Uterus (tissue), 4 donors: ENCODE measurements around the gene CLOCK. TPM values are rescaled to one million over a fixed set of nuclear protein-coding genes. Genes with fewer than 3 reads are reported as not detected.

ENCODE experiments used
- DNase-seq, 2 donors: peaks; one replicate each; pipeline ENCODE4 v3.0.0-alpha.2; 2019 to 2020
- H3K27ac ChIP-seq, 2 donors: fragments of 200-600 bp; sonication (generic); 1 replicate in 1 of 2; 2 replicates in 1 of 2; pipeline ENCODE4 v1.5.1; 2016 to 2018
- H3K27me3 ChIP-seq, 2 donors: fragments of 200-600 bp; sonication (generic); one replicate each; pipeline ENCODE4 v1.5.1; 2018 to 2019; ENCODE audit warnings: control low read depth in 1 of 2
- H3K36me3 ChIP-seq, 2 donors: fragments of 200-600 bp; sonication (generic); one replicate each; pipeline ENCODE4 v1.5.1; 2019; ENCODE audit warnings: control low read depth in 1 of 2
- H3K4me1 ChIP-seq, 2 donors: fragments of 200-600 bp; sonication (generic); one replicate each; pipeline ENCODE4 v1.5.1; 2018 to 2019; ENCODE audit warnings: control low read depth in 1 of 2
- H3K4me3 ChIP-seq, 2 donors: fragments of 200-600 bp; sonication (generic); 1 replicate in 1 of 2; 2 replicates in 1 of 2; pipeline ENCODE4 v1.5.1; 2018 to 2019; ENCODE audit warnings: mild to moderate bottlenecking in 1 of 2
- H3K9me3 ChIP-seq, 2 donors: fragments of 200-600 bp; sonication (generic); one replicate each; pipeline ENCODE4 v1.5.1; 2019; ENCODE audit warnings: control low read depth in 1 of 2
- CTCF ChIP-seq, 4 experiments: fragments of 200-600 bp in 2 of 4; fragments of 450-650 bp in 2 of 4; sonication (generic) in 2 of 4; IDR thresholded peaks; one replicate each; pipeline ENCODE4 v1.5.1; 2016 to 2019; ENCODE audit warnings: antibody characterized with exemption in 4 of 4, mild to moderate bottlenecking in 2 of 4, moderate library complexity in 1 of 4
- POLR2A ChIP-seq, 2 donors: fragments of 450-650 bp; IDR thresholded peaks; one replicate each; pipeline ENCODE4 v1.6.1; 2016; ENCODE audit warnings: antibody characterized with exemption in 2 of 2, mild to moderate bottlenecking in 1 of 2, moderate library complexity in 1 of 2
- intact Hi-C: fragments of 100-400 bp; cut with DNase I; formaldehyde crosslinking; loops from one replicate; pipeline ENCODE4 v1.15.1; 2023; ENCODE audit warnings: low total_unique reads
- total RNA-seq, 4 donors: library from RNA; depleted of rRNA in 3 of 4; stranded (reverse); fragments of >200 nt in 3 of 4; gene quantifications; one replicate each; pipeline versions ENCODE4 v1.1.0 to v1.2.4, GENCODE V29; 2014 to 2023
- donor health status: DM: yes; HTN: yes; CAD: no.

CLOCK gene
- total RNA-seq, 4 donors from 2014 or later, result 13.3 to 60.3 (median 29.1) TPM

- H3K27ac ChIP-seq, result no peak overlapping the region
- intact Hi-C loops, result no loop called here
- no peak overlapping the region for H3K4me3 ChIP-seq
- DNase-seq, result no peak
- no peaks in the 10 kb centered on the region for H3K36me3 ChIP-seq
- TF ChIP-seq CTCF (IDR thresholded peaks at IDR 0.05) (no peak), POLR2A (IDR thresholded peaks at IDR 0.05) (no peak)
- no peaks in the 10 kb centered on the region for H3K4me1 ChIP-seq
- H3K9me3 ChIP-seq, result no peaks in the 10 kb centered on the region
- no peaks in the 10 kb centered on the region for H3K27me3 ChIP-seq
Measured at GRCh38 chr4:55444827-55445226, 101.9 kb downstream of the CLOCK start.

- Histone ChIP-seq H3K4me1 (no peaks in the 10 kb centered on the region), H3K27ac (no peak overlapping the region), H3K4me3 (no peak overlapping the region), H3K9me3 (no peaks in the 10 kb centered on the region), H3K27me3 (no peaks in the 10 kb centered on the region), H3K36me3 (no peaks in the 10 kb centered on the region)
- intact Hi-C loops, result no loop called here
- DNase-seq, result no peak
- no peak for TF ChIP-seq POLR2A (IDR thresholded peaks at IDR 0.05)
- TF ChIP-seq CTCF (IDR thresholded peaks at IDR 0.05), result no peak
Measured at GRCh38 chr4:55442541-55442940, 104.2 kb downstream of the CLOCK start.

- Histone ChIP-seq H3K27me3 (no peaks in the 10 kb centered on the region), H3K4me3 (no peak overlapping the region), H3K9me3 (no peaks in the 10 kb centered on the region), H3K4me1 (no peaks in the 10 kb centered on the region), H3K36me3 (no peaks in the 10 kb centered on the region), H3K27ac (no peak overlapping the region)
- intact Hi-C loops, result no loop called here
- TF ChIP-seq POLR2A (IDR thresholded peaks at IDR 0.05), result no peak
- TF ChIP-seq CTCF (IDR thresholded peaks at IDR 0.05), result no peak
- DNase-seq, result no peak
Measured at GRCh38 chr4:55440786-55441185, 105.9 kb downstream of the CLOCK start.

- Histone ChIP-seq H3K4me3 (no peak overlapping the region), H3K36me3 (no peaks in the 10 kb centered on the region), H3K4me1 (no peaks in the 10 kb centered on the region), H3K9me3 (no peaks in the 10 kb centered on the region), H3K27ac (no peak overlapping the region), H3K27me3 (no peaks in the 10 kb centered on the region)
- DNase-seq, result no peak
- TF ChIP-seq CTCF (IDR thresholded peaks at IDR 0.05), result no peak
- TF ChIP-seq POLR2A (IDR thresholded peaks at IDR 0.05), result no peak
- intact Hi-C loops, result no loop called here
Measured at GRCh38 chr4:55439023-55439422, 107.7 kb downstream of the CLOCK start.

GRCh38 chr4:55438314-55438713 lies 108.4 kb downstream of the CLOCK start:
- DNase-seq, result no peak
- intact Hi-C loops, result no loop called here
- no peaks in the 10 kb centered on the region for H3K27me3 ChIP-seq
- H3K9me3 ChIP-seq, result no peaks in the 10 kb centered on the region
- H3K4me3 ChIP-seq, result no peak overlapping the region
- H3K36me3 ChIP-seq, result no peaks in the 10 kb centered on the region
- no peaks in the 10 kb centered on the region for H3K4me1 ChIP-seq
- no peak overlapping the region for H3K27ac ChIP-seq
- no peak for TF ChIP-seq POLR2A (IDR thresholded peaks at IDR 0.05)
- no peak for TF ChIP-seq CTCF (IDR thresholded peaks at IDR 0.05)
